Measurements from ENCODE around the gene FRMD1.

- TF ChIP-seq EZH2 (IDR thresholded peaks at IDR 0.05): no peak
- TF ChIP-seq, protein P1, sequence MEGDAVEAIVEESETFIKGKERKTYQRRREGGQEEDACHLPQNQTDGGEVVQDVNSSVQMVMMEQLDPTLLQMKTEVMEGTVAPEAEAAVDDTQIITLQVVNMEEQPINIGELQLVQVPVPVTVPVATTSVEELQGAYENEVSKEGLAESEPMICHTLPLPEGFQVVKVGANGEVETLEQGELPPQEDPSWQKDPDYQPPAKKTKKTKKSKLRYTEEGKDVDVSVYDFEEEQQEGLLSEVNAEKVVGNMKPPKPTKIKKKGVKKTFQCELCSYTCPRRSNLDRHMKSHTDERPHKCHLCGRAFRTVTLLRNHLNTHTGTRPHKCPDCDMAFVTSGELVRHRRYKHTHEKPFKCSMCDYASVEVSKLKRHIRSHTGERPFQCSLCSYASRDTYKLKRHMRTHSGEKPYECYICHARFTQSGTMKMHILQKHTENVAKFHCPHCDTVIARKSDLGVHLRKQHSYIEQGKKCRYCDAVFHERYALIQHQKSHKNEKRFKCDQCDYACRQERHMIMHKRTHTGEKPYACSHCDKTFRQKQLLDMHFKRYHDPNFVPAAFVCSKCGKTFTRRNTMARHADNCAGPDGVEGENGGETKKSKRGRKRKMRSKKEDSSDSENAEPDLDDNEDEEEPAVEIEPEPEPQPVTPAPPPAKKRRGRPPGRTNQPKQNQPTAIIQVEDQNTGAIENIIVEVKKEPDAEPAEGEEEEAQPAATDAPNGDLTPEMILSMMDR (IDR thresholded peaks at IDR 0.05): no peak
- no peak for TF ChIP-seq EZH2phosphoT487 (IDR thresholded peaks at IDR 0.05)
These were observed 60.3 kb downstream of the FRMD1 start for GRCh38 chr6:168018664-168019063.

Data from neural progenitor cell (in vitro differentiated cells).